Measurements from ENCODE around the gene IFT20. TPM values are rescaled to one million over a fixed set of nuclear protein-coding genes. Genes with fewer than 3 reads are reported as not detected.
A peak's percentile ranks its signal among the peaks of the same experiment; 100 is the strongest.
"Not testable (repeated sequence)": the region's sequence is repeated elsewhere in the genome, so short reads cannot be mapped to it uniquely, and the experiment has no call there.

The IFT20 gene
- polyA plus RNA-seq, 4 donors: 52.7 to 61.2 (median 57.5) TPM

DNA sequence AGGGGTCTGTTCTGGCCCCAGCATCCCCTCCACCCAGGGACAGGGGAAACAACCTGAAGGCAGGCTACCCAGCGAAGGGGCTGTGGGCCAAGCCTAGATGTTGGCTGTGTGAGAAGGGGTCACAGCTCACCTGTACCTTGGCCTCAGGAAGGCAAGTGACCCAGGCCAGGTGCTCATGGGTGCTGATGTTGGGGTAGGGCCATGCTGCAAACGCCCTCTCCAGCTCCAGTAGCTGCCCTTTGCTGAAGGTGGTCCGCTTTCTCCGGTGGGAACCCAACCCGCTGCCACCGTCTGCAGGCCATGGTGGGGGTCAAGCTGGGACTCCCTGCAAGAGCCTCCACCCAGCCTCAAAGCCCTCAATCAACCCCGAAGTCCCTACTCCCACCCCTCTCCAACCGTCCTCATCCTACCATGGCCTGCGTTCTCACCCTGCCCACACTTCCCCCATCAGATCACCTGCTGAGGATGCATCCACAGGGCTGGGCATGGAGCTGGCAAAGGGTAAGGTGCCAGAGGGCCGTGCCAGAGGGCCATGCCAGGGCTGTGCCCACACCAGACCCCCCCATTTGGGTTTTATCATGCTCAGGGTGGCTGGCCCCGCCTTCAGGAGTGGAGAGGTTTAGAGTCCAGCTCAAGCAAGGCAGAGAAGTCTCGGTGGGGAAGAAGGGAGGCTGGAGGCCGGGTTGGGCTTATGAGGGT lies 29.5 kb upstream of the IFT20 start, which contains the start of gene SEBOX:
Gene SEBOX, minus strand, starts transcription at position 535 of the 699 bp plus-strand sequence. Its CDS starts 48 bp downstream, at position 487.
- no peak for DNase-seq (ENCODE audit: low read depth in 4 of 4, low spot score in 2 of 4)

DNA sequence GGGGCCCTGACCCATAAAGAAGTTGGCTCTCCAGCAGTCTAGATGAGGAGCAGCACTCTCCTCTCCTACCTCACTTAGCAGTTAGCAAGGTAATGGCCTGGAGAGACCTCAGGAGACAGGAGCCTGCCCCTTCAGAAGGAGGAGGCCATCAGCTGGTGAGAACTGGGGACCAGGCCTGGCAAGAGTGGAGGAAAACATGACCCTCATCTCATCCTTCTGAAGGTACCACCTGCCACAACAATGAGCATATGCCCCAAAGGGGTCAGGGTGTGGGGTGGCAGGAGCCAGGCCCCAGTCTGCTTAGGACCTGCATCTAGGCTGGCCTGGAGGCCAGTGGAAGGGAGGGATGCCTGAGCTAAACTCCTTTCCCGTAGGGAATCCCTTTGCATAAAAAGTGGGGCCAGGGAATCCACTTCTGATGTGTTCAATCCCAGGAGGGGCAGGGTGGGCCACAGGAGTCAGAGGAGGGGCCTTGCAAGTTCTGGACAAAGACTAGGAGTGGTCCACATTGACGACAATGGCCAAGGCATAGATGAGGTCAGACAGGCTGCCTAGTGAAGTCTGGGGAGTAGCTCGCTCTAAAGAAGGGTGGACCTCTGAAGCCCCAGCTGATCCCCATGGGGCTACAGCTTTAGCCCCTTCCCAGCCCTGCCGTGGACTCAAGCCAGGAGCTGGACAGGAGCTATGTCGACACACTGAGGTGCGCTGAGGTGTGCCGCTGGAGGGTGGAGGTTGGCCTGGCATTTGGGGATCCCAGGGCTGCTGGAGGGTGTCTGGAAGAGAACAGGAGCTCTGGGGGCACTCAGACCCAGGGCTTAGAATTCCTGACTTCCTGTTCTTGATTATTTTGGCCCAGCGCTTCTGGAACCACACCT lies 28.7 kb upstream of the IFT20 start:
- DNase-seq (ENCODE audit: low read depth in 4 of 4, low spot score in 2 of 4): no peak

DNA sequence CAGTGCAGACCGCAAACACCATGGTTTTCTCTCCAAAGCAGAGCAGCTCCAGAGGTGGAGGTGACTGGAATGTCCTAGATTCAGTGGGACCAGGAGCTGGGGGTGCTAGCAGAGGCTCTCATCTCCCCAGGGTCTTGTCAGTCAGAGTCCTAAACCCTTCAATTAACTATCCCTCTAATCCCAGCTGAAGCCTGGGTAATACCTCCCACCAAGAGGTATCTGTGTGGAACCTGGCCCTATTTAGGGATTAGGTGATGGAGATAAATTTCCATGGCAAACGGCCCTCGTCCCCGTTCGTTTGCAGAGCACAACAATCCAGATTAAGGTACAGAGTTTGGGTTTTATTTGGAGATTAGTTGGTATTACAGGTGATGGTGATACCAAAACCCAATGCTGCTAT lies 27.9 kb upstream of the IFT20 start:
- no peak for DNase-seq (ENCODE audit: low read depth in 4 of 4, low spot score in 2 of 4)

DNA sequence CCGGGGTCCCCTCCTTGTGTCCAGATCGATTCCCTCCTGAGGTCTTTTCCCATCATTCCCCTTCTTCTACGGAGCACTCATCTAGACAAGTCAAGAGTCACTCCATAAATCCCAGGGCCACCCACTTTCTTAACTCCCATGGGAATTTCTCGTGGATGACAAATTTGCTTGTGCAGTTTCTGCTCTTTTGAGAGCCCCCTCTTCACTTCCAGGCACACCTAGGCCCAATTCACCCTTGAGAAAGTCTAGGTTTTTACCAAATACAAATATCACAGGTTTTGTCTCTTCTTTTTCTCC lies 22.6 kb upstream of the IFT20 start:
- DNase-seq (ENCODE audit: low read depth in 4 of 4, low spot score in 2 of 4): no peak

DNA sequence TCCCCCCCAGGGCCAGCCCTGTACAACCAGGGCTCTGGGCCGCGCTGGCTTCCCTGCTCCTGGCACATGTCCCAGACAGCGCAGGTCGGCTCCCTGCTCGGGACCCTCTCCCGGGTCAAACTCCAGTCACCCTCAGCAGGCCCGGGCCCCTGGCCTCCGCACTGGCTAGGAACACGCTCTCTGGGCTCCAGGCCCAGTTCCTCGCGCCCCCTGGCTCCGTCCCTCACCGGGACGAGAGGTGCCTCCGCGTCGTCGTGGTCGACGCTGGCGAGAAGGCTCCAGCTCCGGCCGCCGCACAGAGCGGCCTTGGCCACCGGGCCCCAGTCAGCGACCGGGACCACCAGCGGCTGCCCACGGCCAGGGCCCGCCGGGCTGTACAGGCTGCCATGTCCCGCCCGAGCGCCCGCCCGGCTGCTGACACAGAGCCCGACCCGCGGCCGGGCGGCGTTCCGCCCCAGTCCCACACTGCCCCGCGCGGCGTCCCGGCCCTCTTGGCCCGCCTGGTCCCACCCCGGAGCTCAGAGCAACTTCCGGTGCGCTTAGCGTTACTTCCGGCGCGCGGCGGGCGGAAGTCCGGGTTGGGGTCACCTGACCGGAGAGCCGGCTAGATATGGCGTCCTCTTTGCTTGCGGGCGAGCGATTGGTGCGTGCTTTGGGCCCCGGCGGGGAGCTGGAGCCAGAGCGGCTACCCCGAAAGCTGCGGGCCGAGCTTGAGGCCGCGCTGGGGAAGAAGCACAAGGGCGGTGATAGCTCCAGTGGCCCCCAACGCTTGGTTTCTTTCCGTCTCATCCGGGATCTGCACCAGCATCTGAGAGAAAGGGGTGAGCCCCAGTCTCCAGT lies 22.0 kb upstream of the IFT20 start, which contains the start of gene POLDIP2:
Gene POLDIP2, minus strand, starts transcription at position 467 of the 840 bp plus-strand sequence. Its CDS starts 79 bp downstream, at position 388.
- DNase-seq (ENCODE audit: low read depth in 4 of 4, low spot score in 2 of 4): peak in 3 of 4 donors; percentile 78 to 90 (median 84)

DNA sequence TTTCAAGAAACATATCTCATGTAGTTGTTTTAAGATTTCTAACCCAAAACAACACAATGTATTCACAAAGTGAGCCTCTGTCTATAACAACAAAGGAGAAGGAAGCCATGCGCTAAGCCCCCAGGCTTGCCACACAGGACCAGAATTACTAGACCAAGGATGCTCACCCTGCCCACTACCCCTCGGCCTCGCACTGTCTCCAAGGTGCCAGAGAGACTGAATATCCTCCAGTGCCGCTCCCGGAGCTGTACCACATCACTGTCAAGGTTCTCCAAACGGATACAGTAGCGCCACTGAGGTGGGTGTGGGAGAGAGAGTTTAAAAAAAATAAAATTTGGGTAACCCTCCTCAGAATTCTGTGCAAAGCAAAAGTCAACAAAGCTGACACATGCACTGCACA lies 15.0 kb upstream of the IFT20 start:
- no peak for DNase-seq (ENCODE audit: low read depth in 4 of 4, low spot score in 2 of 4)

DNA sequence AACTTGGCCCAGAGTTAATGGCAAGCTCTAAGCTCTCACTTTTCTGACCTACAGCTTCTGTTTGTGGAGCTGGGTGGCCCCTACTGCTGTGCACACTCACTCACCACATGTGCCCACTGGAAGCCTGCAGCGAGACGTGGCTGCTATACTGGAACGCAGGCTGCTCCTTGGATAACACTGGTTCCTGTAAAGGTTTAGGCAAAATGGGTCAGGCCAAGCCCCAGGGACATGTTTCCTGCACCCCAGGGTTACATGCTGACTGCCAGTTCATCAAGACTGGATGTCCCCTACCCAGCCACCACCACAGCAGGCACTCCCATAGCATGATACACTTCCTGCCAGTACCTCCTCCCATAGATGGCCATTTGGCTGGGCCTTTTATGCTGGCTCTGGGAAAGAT lies 13.7 kb upstream of the IFT20 start:
- DNase-seq (ENCODE audit: low read depth in 4 of 4, low spot score in 2 of 4): no peak

DNA sequence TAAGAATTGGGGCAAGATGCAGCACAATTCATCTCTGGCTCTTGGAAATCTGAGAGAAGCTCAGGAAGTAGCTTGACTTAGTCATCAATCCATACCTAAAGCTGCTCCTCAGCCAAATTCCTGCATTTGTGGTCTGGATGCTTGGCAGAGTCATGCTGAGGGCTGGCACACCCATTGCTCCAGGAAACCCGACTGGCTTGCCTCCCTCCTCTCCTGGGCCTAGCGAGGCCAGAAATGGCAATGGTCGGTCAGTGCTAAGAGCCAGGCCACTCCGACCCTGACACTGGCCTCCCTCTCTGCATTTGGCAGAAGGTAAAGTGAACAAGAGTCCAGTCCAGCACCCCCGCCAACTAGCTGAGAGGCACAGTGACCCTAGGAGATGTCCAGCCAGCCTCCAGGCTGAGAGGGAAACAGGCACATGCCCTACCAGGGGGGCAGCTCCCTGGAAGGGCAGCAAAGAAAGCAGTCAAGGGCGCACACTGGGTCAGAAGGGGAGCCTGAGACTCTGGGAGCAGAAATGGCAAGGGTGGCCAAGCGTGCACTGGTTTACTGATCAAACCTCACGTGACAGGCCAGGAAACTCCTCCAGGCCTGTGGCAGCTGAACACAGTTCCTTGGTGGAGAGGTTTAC lies 12.1 kb upstream of the IFT20 start:
- no peak for DNase-seq (ENCODE audit: low read depth in 4 of 4, low spot score in 2 of 4)

DNA sequence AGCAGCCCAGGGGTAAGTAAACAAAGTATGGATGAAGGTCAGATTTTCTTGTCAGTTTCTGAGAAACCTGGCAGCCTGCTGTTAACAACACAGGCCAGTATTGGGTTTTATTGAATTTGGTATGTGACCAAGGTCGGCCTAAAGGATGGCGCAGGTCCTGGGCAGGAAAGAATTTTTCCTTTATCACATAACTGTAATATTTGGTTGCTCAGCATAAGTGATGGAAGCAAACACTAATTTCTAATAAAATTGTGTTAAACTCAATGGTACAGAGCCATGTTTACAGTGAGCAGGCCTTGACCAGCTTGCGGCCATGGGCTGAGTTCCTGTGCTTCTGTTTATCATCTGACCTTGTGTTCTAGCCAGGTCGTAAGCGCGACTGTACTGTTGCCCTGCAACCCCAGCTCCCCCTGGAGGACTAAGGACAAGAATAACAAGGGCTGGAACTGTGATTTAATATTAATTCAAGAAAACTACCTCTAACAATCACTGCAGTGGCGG lies 11.5 kb upstream of the IFT20 start:
- DNase-seq (ENCODE audit: low read depth in 4 of 4, low spot score in 2 of 4): no peak

DNA sequence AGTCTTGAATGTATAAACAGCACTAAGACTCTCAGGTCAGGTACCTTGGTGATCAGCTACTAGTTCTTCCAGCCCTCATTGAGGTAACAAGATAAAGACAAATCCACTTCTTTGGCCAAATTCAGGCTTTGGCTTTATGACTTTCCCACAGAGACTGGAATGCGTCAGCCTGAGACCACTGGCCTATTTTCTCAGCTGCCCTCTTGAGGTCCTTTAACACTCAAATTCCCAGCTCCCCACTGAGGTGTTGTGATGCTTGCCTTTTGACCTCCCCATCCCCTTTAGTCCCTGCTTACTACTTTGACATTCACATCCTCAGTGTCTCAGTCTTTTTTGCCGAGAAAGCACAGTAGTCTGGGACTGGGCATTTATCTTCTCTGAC lies 10.9 kb upstream of the IFT20 start:
- no peak for DNase-seq (ENCODE audit: low read depth in 4 of 4, low spot score in 2 of 4)

DNA sequence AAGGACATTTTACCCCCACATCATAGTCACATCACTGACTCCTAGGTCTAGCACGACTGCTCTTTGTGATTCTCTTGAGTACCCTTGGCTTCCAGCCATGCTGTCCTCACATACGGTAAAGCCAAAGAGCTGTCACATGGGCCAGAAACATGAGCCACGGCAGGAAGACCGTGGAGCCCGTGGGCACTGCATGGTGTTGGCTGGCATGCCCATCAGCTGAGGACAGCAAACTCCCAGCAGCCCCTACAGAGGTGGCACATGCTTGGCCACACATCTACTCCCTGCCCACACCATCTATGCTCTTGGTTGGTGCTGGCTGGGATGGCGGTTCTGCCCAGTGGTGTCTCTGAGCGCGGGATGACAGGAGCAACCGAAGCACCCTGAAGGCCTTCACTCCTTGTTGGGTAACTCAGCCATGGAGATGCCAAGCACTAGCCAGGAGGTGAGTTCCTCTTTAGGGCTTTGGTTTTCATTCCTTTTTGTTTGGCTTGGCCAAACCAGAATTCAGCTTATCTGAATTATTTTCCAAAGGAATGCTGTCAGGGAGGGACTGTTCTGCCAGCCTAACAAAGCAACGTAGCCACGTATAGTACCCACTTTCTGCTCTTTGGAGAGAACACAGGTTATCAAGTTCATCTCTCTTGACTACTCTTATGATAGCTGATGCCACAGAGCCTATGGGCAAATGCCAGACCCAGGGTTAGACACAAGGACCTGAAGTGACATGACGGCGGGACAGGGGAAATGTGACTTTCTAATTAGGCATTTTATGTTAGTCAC lies 10.3 kb upstream of the IFT20 start:
- no peak for DNase-seq (ENCODE audit: low read depth in 4 of 4, low spot score in 2 of 4)

DNA sequence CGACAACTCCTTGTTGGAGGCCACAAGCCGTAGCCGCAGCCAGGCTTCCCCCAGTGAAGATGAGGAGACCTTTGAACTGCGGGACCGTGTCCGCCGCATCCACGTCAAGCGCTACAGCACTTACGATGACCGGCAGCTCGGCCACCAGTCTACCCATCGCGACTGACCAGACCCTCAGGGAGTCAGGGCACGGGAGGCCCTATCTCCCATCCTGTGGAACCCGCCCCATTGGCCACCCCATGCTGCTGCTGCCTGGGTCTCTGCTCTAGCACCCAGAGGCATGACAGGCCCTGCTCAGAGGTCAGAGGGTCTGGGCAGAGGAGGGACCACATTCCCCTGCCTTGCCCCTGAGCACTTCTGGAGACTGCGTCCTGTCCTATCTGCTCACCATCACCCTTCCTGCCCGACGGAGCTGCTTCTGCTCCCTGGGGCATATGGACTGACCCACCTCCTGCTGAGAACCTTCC lies 9.2 kb upstream of the IFT20 start:
- no peak for DNase-seq (ENCODE audit: low read depth in 4 of 4, low spot score in 2 of 4)

DNA sequence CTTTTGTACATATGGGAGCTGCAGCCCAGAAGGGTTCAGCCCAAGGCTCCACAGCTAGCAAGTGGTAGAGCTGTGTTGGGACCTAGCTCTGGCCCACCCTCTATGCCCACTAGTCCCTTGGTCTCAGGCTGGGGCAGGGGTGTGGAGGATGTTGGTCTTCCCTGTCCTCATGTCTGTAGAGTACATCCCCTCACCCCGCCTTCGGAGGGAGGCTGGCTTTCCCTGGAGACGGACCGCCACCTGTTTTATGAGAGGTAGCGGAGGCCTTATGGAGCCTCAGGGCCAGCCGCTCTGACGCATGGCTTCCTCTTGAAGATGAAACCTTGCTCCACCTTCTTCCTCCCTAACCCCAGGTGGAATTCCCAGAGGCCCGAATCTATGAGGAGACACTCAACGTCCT lies 8.7 kb upstream of the IFT20 start:
- no peak for DNase-seq (ENCODE audit: low read depth in 4 of 4, low spot score in 2 of 4)

DNA sequence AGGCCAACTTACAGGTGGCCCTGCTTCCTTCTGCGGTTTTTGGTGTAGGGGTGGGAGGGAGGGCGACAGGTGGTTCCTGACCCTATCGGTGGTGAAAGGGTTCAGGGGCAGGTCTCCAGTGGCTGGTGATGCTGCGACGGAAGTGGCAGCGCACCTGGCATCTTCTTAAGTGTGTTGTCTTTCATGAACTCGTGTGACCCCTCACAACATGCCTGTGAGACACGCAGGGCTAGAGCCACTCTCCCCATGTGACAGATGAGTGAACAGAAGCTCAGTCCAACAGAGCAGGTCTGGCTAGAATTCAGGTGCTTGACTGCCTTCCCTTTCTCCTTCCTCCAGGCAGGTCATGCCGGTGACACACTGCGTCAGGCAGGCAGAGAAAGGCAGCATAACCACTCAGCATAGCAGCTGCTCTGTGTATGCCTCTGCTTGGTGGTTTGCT lies 8.2 kb upstream of the IFT20 start:
- DNase-seq (ENCODE audit: low read depth in 4 of 4, low spot score in 2 of 4): no peak

DNA sequence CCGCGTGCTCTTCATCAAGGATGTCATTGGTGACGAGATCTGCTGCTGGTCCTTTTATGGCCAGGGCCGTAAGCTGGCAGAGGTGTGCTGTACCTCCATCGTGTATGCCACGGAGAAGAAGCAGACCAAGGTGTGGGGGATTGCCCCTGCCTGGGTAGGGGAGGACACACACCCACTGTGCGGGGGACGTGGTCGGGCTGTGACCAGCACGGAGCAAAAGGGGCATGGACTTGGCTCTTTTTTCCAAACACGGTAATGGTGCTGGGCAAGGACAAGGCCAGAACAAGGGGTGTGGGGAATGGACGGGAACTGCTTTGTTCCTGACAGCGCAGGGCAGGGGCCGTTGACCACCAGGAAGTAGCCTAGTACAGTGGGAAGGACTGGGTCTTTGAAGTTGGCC lies 7.0 kb upstream of the IFT20 start:
- no peak for DNase-seq (ENCODE audit: low read depth in 4 of 4, low spot score in 2 of 4)

DNA sequence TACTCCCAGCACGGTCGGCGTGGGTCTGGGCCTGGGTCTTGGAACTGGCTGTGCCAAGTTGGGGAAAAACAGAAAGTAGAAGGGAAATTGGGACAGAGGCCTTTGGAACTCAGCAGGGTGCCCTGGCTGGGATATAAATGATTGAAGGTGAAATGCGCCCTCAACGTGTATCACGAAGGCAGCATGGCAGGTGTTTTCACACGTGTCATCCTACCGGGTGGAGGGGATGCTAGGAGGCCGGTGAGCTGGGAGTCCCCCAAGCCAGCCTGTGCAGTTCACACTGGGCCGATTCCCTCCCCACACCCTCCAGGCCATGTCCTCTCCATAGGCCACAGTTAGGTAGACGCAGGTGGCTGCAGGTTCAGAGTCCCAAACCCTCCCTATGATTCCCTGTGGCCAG lies 6.2 kb upstream of the IFT20 start:
- DNase-seq (ENCODE audit: low read depth in 4 of 4, low spot score in 2 of 4): no peak

DNA sequence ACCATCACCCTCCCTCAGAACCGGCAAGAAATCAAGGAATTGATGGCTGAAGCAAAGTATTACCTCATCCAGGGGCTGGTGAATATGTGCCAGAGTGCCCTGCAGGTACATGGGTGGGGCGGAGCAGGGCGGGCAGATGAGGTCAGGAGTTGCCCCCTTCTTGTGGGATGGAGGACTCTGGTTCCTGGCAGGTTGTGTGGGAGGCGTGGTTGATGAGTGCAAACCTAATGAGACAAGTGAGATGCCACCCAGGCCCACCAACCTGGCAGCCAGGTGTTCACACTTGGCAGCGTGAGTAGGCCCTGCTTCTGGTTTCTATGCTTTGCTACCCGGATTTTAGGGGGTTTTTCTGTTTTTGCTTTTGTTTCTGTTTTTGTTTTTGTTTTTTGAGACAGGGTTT lies 5.1 kb upstream of the IFT20 start:
- no peak for DNase-seq (ENCODE audit: low read depth in 4 of 4, low spot score in 2 of 4)

DNA sequence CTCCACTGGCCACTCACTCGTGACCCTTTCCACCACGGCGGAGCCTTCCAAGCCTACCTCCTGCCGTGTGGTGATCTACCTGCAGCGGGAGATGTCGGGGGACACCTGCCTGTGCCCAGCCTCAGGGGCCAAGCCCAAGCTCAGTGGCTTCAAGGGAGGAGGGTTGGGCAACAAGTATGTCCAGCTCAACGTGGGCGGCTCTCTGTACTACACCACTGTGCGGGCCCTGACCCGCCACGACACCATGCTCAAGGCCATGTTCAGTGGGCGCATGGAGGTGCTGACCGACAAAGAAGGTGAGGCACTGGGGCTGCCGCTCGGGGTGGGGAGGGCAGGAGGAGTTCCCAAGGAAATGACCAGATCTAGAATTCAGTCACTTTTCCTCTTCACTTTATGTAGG lies 4.2 kb upstream of the IFT20 start:
- no peak for DNase-seq (ENCODE audit: low read depth in 4 of 4, low spot score in 2 of 4)

DNA sequence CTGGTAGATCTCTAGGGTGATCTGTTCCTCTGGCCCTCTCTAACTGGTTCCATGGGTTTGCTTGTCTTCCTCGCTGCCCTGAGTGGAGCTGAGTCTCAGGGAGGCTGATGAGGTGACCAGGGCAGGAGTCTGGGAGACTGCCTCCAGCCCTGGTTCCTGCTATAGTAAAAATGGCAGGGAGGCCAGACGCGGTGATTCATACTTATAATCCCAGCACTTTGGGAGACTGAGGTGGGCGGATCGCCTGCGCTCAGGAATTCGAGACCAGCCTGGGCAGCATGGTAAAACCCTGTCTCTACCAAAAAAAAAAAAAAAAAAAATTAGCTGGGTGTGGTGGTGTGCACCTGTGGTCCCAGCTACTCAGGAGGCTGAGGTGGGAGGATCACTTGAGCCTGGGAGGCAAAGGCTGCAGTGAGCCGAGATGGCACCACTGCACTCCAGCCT lies 3.5 kb upstream of the IFT20 start:
- not testable (repeated sequence) for DNase-seq (ENCODE audit: low read depth in 4 of 4, low spot score in 2 of 4)
